Measurements from ENCODE around the gene AMBRA1.

Gene AMBRA1

GRCh38 chr11:46431211-46431610, 162.6 kb downstream of the AMBRA1 start:
- no peak overlapping the region for H2AFZ ChIP-seq (ENCODE audit: low read depth, low read length, severe bottlenecking)
- H3K79me2 ChIP-seq (ENCODE audit: insufficient read depth, low read length), result no peaks in the 10 kb centered on the region
- no peaks in the 10 kb centered on the region for H4K20me1 ChIP-seq (ENCODE audit: low read depth, low read length)
- no peaks in the 10 kb centered on the region for H3K9me2 ChIP-seq (replicated peaks; ENCODE audit: insufficient read depth, low read length)
- H3K9me3 ChIP-seq (ENCODE audit: insufficient read depth, low read length), result no peaks in the 10 kb centered on the region
- no peaks in the 10 kb centered on the region for H3K27me3 ChIP-seq (ENCODE audit: low read length)
- H3K27ac ChIP-seq (ENCODE audit: low read depth, low read length), result no peak overlapping the region
- H3K9ac ChIP-seq (ENCODE audit: low read length), result no peak overlapping the region
- TF ChIP-seq EZH2phosphoT487 (conservative IDR thresholded peaks at IDR 0.05; ENCODE audit: low read length) (no peak), CTCF (IDR thresholded peaks at IDR 0.05; ENCODE audit: insufficient read depth, low read length, poor library complexity, severe bottlenecking) (no peak)
- no peak overlapping the region for H3K4me3 ChIP-seq (ENCODE audit: insufficient read depth, low read length, poor library complexity, severe bottlenecking)
- no peaks in the 10 kb centered on the region for H3K36me3 ChIP-seq (ENCODE audit: low read length)
- H3K4me2 ChIP-seq (ENCODE audit: low read depth, low read length, poor library complexity, severe bottlenecking), result no peak overlapping the region
- H3F3A ChIP-seq (ENCODE audit: insufficient read depth), result no peaks in the 10 kb centered on the region

GRCh38 chr11:46429717-46430116, 164.1 kb downstream of the AMBRA1 start:
- H3K4me2 ChIP-seq (ENCODE audit: low read depth, low read length, poor library complexity, severe bottlenecking), result no peak overlapping the region
- H3K4me3 ChIP-seq (ENCODE audit: insufficient read depth, low read length, poor library complexity, severe bottlenecking), result no peak overlapping the region
- H3K9ac ChIP-seq (ENCODE audit: low read length), result no peak overlapping the region
- H3K36me3 ChIP-seq (ENCODE audit: low read length), result no peaks in the 10 kb centered on the region
- H3K9me3 ChIP-seq (ENCODE audit: insufficient read depth, low read length), result no peaks in the 10 kb centered on the region
- H3K79me2 ChIP-seq (ENCODE audit: insufficient read depth, low read length), result no peaks in the 10 kb centered on the region
- no peaks in the 10 kb centered on the region for H3K9me2 ChIP-seq (replicated peaks; ENCODE audit: insufficient read depth, low read length)
- no peaks in the 10 kb centered on the region for H3F3A ChIP-seq (ENCODE audit: insufficient read depth)
- H3K27me3 ChIP-seq (ENCODE audit: low read length), result no peaks in the 10 kb centered on the region
- H4K20me1 ChIP-seq (ENCODE audit: low read depth, low read length), result no peaks in the 10 kb centered on the region
- H2AFZ ChIP-seq (ENCODE audit: low read depth, low read length, severe bottlenecking), result no peak overlapping the region
- H3K27ac ChIP-seq (ENCODE audit: low read depth, low read length), result no peak overlapping the region
- TF ChIP-seq EZH2phosphoT487 (conservative IDR thresholded peaks at IDR 0.05; ENCODE audit: low read length) (no peak), CTCF (IDR thresholded peaks at IDR 0.05; ENCODE audit: insufficient read depth, low read length, poor library complexity, severe bottlenecking) (no peak)

GRCh38 chr11:46427364-46427763, 166.5 kb downstream of the AMBRA1 start:
- Histone ChIP-seq H2AFZ (ENCODE audit: low read depth, low read length, severe bottlenecking) (no peak overlapping the region), H3K27me3 (ENCODE audit: low read length) (no peaks in the 10 kb centered on the region), H3K9ac (ENCODE audit: low read length) (no peak overlapping the region), H3K27ac (ENCODE audit: low read depth, low read length) (no peak overlapping the region), H3F3A (ENCODE audit: insufficient read depth) (no peaks in the 10 kb centered on the region), H4K20me1 (ENCODE audit: low read depth, low read length) (no peaks in the 10 kb centered on the region), H3K9me2 (replicated peaks; ENCODE audit: insufficient read depth, low read length) (no peaks in the 10 kb centered on the region), H3K36me3 (ENCODE audit: low read length) (no peaks in the 10 kb centered on the region), H3K79me2 (ENCODE audit: insufficient read depth, low read length) (no peaks in the 10 kb centered on the region), H3K9me3 (ENCODE audit: insufficient read depth, low read length) (no peaks in the 10 kb centered on the region), H3K4me2 (ENCODE audit: low read depth, low read length, poor library complexity, severe bottlenecking) (no peak overlapping the region), H3K4me3 (ENCODE audit: insufficient read depth, low read length, poor library complexity, severe bottlenecking) (no peak overlapping the region)
- no peak for TF ChIP-seq CTCF (IDR thresholded peaks at IDR 0.05; ENCODE audit: insufficient read depth, low read length, poor library complexity, severe bottlenecking)
- no peak for TF ChIP-seq EZH2phosphoT487 (conservative IDR thresholded peaks at IDR 0.05; ENCODE audit: low read length)
